ENCODE measurements around the gene PTPN12. TPM values are rescaled to one million over a fixed set of nuclear protein-coding genes. Genes with fewer than 3 reads are reported as not detected.
A peak's percentile ranks its signal among the peaks of the same experiment; 100 is the strongest.
"Not testable (repeated sequence)": the region's sequence is repeated elsewhere in the genome, so short reads cannot be mapped to it uniquely, and the experiment has no call there.

The PTPN12 gene
- total RNA-seq, 1 experiment from 2014 or later: 104 TPM

GRCh38 chr7:77538281-77539212 is 1.5 kb downstream of the PTPN12 start:
- ChIA-PET POLR2A (interaction anchor here (0.5 to 5.8 kb wide), 27 partner anchors 10 to 1169 kb away, joined by 3 to 62 read pairs (median 4); partner anchors contain the start of genes GSAP and RSBN1L), CTCF (interaction anchor here (0.6 to 1.0 kb wide), 6 partner anchors 9 to 117 kb away, joined by 3 to 5 read pairs (median 3); no protein-coding TSS in a partner anchor)
- DNase-seq (ENCODE audit: unreplicated experiment): peak; percentile 98
- H3K36me3 Mint-ChIP-seq (ENCODE audit: insufficient read depth, unreplicated experiment): no peaks in the 10 kb centered on the region
- H3K4me1 Mint-ChIP-seq (ENCODE audit: insufficient read depth, unreplicated experiment): peaks cover 21% of the 10 kb centered on the region
- no peaks in the 10 kb centered on the region for H3K9me3 Mint-ChIP-seq (ENCODE audit: unreplicated experiment)
- intact Hi-C loops (cut with micrococcal nuclease): loop anchor here (1.0 to 10.0 kb wide), 4 partner anchors 44 to 204 kb away; no protein-coding TSS in a partner anchor
- BruUV-seq (replicated peaks): TSS peak; percentile 46
- no peaks in the 10 kb centered on the region for H3K27me3 Mint-ChIP-seq (ENCODE audit: insufficient read depth, unreplicated experiment)
- peak overlapping the region; percentile 49 for H3K27ac Mint-ChIP-seq (ENCODE audit: low read depth, unreplicated experiment)
- peak overlapping the region; percentile 78 for H3K4me3 Mint-ChIP-seq (ENCODE audit: unreplicated experiment)
- no peak for TF ChIP-seq CTCF (IDR thresholded peaks at IDR 0.05; ENCODE audit: unreplicated experiment)

- no TSS peak for BruUV-seq (replicated peaks)
- Mint-ChIP-seq H3K9me3 (ENCODE audit: unreplicated experiment) (no peaks in the 10 kb centered on the region), H3K27me3 (ENCODE audit: insufficient read depth, unreplicated experiment) (no peaks in the 10 kb centered on the region), H3K4me1 (ENCODE audit: insufficient read depth, unreplicated experiment) (peaks cover 28% of the 10 kb centered on the region), H3K27ac (ENCODE audit: low read depth, unreplicated experiment) (peak overlapping the region; percentile 81), H3K4me3 (ENCODE audit: unreplicated experiment) (peak overlapping the region; percentile 78), H3K36me3 (ENCODE audit: insufficient read depth, unreplicated experiment) (no peaks in the 10 kb centered on the region)
- DNase-seq (ENCODE audit: unreplicated experiment): peak; percentile 11
- ChIA-PET POLR2A (interaction anchor here (0.7 to 5.8 kb wide), 7 partner anchors 9 to 328 kb away, joined by 3 to 62 read pairs (median 3); no protein-coding TSS in a partner anchor), CTCF (interaction anchor here (0.6 to 1.4 kb wide), 4 partner anchors 11 to 219 kb away, joined by 3 read pairs; no protein-coding TSS in a partner anchor)
- intact Hi-C loops (cut with micrococcal nuclease): no loop called here
- TF ChIP-seq CTCF (IDR thresholded peaks at IDR 0.05; ENCODE audit: unreplicated experiment): no peak
Measured at GRCh38 chr7:77540402-77540822, 3.3 kb downstream of the PTPN12 start.

DNA sequence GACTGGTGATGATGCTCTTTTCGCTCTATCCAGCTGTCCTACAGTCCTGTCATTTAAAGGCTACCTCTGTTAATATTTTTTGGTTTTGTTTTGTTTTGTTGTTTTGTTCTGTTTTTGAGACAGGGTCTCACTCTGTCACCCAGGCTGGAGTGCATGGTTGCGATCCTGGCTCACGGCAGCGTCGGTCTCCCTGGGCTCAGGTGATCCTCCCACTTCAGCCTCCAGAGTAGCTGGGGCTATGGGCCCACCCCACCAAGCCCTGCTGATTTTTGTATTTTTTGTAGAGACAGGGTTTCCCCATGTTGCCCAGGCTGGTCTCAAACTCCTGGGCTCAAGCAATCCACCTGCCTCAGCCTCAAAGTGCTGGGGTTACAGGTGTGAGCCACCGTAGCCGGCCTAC is 3.9 kb downstream of the PTPN12 start:
- intact Hi-C loops (cut with micrococcal nuclease); BruUV-seq (replicated peaks); H3K4me3 Mint-ChIP-seq (ENCODE audit: unreplicated experiment): not testable (repeated sequence)

GRCh38 chr7:77542409-77542808 is 5.3 kb downstream of the PTPN12 start:
- CTCF ChIA-PET: interaction anchor here (0.7 to 1.4 kb wide), 6 partner anchors 15 to 203 kb away, joined by 3 to 6 read pairs (median 3); no protein-coding TSS in a partner anchor
- no TSS peak for BruUV-seq (replicated peaks)
- Mint-ChIP-seq H3K4me3 (ENCODE audit: unreplicated experiment) (peak overlapping the region; percentile 4), H3K27ac (ENCODE audit: low read depth, unreplicated experiment) (peak overlapping the region; percentile 54), H3K36me3 (ENCODE audit: insufficient read depth, unreplicated experiment) (no peaks in the 10 kb centered on the region), H3K27me3 (ENCODE audit: insufficient read depth, unreplicated experiment) (no peaks in the 10 kb centered on the region), H3K9me3 (ENCODE audit: unreplicated experiment) (no peaks in the 10 kb centered on the region), H3K4me1 (ENCODE audit: insufficient read depth, unreplicated experiment) (peaks cover 30% of the 10 kb centered on the region)
- DNase-seq (ENCODE audit: unreplicated experiment): no peak
- intact Hi-C loops (cut with micrococcal nuclease): no loop called here
- POLR2A ChIA-PET: interaction anchor here (0.6 to 5.8 kb wide), 9 partner anchors 8 to 153 kb away, joined by 3 to 62 read pairs (median 5); partner anchors contain the start of gene RSBN1L
- no peak for TF ChIP-seq CTCF (IDR thresholded peaks at IDR 0.05; ENCODE audit: unreplicated experiment)

More for the DNA sequence above, 3.9 kb downstream of the PTPN12 start:
- not testable (repeated sequence) for DNase-seq (ENCODE audit: unreplicated experiment); H3K36me3 Mint-ChIP-seq (ENCODE audit: insufficient read depth, unreplicated experiment); H3K27ac Mint-ChIP-seq (ENCODE audit: low read depth, unreplicated experiment); H3K9me3 Mint-ChIP-seq (ENCODE audit: unreplicated experiment); H3K27me3 Mint-ChIP-seq (ENCODE audit: insufficient read depth, unreplicated experiment)
- POLR2A ChIA-PET: interaction anchor here (0.7 to 5.8 kb wide), 9 partner anchors 8 to 328 kb away, joined by 3 to 62 read pairs (median 4); no protein-coding TSS in a partner anchor
- CTCF ChIA-PET: interaction anchor here (0.9 to 1.4 kb wide), 3 partner anchors 11 to 218 kb away, joined by 3 read pairs; no protein-coding TSS in a partner anchor
- H3K4me1 Mint-ChIP-seq (ENCODE audit: insufficient read depth, unreplicated experiment): peaks cover 28% of the 10 kb centered on the region
